Measurements from ENCODE around the gene HSCB.

DNA sequence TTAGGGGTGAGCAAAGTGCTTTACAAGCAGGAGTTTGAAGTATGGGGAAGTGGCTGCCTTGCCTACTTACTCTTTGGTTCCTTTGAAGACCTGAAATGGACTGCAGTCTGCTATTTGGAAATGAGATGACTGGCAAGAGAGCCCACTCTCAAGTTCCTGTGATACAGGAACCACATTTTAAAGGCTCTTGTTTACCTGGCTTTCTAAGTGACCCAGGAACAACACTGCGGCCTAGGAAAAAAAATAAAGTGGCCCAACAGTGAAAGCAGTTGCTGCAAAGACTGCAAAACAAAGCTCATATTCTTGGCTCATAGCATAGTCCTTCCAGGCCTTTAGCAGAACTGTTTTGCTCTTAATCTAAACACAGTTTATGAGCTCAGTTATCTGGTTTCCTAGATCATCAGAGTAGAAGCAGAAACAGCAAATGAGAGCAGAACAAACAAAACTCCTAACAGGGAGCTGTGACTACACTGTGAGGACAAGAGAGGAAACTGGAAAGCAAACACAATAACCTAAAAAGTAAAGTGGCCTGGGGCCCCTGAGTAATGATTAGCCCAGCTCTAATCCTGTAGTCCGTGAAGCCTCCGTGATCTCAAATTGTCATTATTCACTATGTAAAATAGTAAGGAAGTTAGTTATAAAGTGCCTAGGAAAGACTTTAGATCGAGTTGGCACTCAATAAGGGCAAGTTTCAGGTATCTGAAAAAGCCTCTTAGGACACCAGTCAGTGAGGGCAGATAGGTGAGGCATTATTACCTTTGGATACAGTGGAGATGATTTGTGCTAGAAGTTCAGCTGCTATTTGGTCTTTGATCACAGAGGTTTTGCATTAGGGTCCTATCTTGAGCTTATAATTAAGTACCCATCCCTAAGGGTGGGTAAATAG lies 42.2 kb downstream of the HSCB start:
- TF ChIP-seq POLR2A (IDR thresholded peaks at IDR 0.05; ENCODE audit: low read depth, low read length), result no peak
- no peak for TF ChIP-seq POLR2AphosphoS5 (IDR thresholded peaks at IDR 0.05; ENCODE audit: low read depth, low read length)
- TF ChIP-seq SPI1 (IDR thresholded peaks at IDR 0.05; ENCODE audit: low read depth, low read length), result no peak
